ENCODE data around the gene KIAA0753. TPM values are rescaled to one million over a fixed set of nuclear protein-coding genes. Genes with fewer than 3 reads are reported as not detected.

KIAA0753 gene
- total and polyA plus RNA-seq, 2 of the 13 experiments (the other 11 are each of a cell fraction or from before 2014, with no cell fraction given): 5.2 to 9.1 TPM

DNA sequence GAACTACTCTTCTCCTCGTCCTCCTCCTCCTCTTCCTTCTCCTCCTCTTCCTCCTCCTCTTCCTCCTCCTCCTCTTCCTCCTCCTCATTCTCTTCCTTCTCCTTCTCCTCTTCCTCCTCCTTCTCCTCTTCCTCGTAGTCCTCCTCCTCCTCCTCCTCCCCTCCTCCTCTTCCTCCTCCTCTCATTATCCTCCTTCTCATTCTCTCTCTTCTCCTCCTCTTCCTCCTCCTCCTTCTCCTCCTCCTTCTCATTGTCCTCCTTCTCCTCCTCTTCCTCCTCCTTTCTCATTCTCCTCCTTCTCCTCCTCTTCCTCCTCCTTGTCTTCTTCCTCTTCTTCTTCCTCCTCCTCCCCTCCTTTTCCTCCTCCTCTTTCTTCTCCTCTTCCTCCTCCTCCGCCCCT is 80.0 kb downstream of the KIAA0753 start:
- no peak for ATAC-seq

DNA sequence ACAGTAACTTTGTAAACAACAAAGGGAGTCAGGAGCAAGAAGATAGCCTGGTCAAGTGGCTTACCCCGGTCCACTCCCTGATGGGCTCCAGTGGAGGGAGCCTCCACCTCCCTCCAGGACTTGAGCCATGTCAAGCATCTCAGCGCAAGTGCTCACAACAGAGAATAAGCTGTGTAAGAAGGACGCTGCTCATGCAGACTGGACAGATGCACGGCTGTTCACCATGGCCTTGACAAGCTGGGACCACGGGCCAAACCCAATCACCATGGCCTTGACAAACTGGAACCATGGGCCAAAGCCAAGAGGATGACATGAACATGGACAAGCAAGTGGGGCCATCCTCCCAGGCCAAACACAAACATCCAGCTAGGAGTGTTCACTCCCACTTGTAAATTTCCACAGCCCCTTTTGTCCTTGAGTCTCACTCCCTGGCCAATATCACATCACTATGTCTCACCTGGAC is 80.7 kb downstream of the KIAA0753 start:
- in situ Hi-C loops (cut with HindIII; ENCODE audit: extremely low pct_ligation_motif_present, low pct_unique_long_range_greater_than_20kb): no loop called here
- 33% methylated on average over 3 of the region's 5 CpGs for WGBS (ENCODE audit: low lambda C conversion rate)
- no peak for FAIRE-seq

More for the DNA sequence above, 80.0 kb downstream of the KIAA0753 start:
- Histone ChIP-seq H3K9ac (ENCODE audit: insufficient read depth, low read depth, low read length) (no peak overlapping the region), H3K4me2 (ENCODE audit: low read depth, low read length) (no peak overlapping the region), H3K79me2 (ENCODE audit: insufficient read depth, low read length) (no peaks in the 10 kb centered on the region), H3K27ac (ENCODE audit: extremely low read length, insufficient read depth, low read length) (no peak overlapping the region), H3K27me3 (ENCODE audit: control insufficient read depth in 1 of 2, insufficient read depth in 2 of 2, low read length in 2 of 2) (peaks cover 2 to 18% of the 10 kb centered on the region in 2 experiments), H3K9me3 (ENCODE audit: low read length) (no peaks in the 10 kb centered on the region), H3K4me1 (ENCODE audit: insufficient read depth, low read length) (peaks cover 16% of the 10 kb centered on the region; the same call in 1 of the 2 replicates), H2AFZ (ENCODE audit: low read length) (no peak overlapping the region), H3K36me3 (replicated peaks in 1 of 2; ENCODE audit: control insufficient read depth in 1 of 2, insufficient read depth in 2 of 2, low read length in 2 of 2) (no peaks in the 10 kb centered on the region), H3K4me3 (replicated peaks in 1 of 3; ENCODE audit: insufficient read depth in 1 of 3, low read depth in 2 of 3, low read length in 3 of 3) (no peak overlapping the region), H4K20me1 (ENCODE audit: insufficient read depth, low read length) (no peaks in the 10 kb centered on the region)
- no peak for FAIRE-seq
- WGBS (ENCODE audit: low lambda C conversion rate): 12% methylated on average over 3 of the region's 3 CpGs
- in situ Hi-C loops (cut with HindIII; ENCODE audit: extremely low pct_ligation_motif_present, low pct_unique_long_range_greater_than_20kb): no loop called here
- CTCF ChIA-PET (ENCODE audit: low intra/inter-chr PET ratio, low total read pairs): no interaction called here
- intact Hi-C loops (cut with micrococcal nuclease; ENCODE audit: unreplicated experiment): no loop called here
- POLR2A ChIA-PET: no interaction called here
- no TSS peak for BruUV-seq (replicated peaks)
- TF ChIP-seq ZNF101 (CRISPR knock-in tag; IDR thresholded peaks at IDR 0.05; ENCODE audit: borderline replicate concordance, low read depth): no peak
- TF ChIP-seq ZNF530 (CRISPR knock-in tag; IDR thresholded peaks at IDR 0.05; ENCODE audit: low read depth): no peak
- no peak for TF ChIP-seq MXD4 (CRISPR knock-in tag; IDR thresholded peaks at IDR 0.05)
- no peak for TF ChIP-seq NRL (CRISPR knock-in tag; IDR thresholded peaks at IDR 0.05; ENCODE audit: borderline replicate concordance)
- TF ChIP-seq PCBP2 (optimal IDR thresholded peaks at IDR 0.05; ENCODE audit: low read depth, low read length, poor library complexity, severe bottlenecking): peak; percentile 32
- TF ChIP-seq ZNF446 (CRISPR knock-in tag; IDR thresholded peaks at IDR 0.05): no peak
- TF ChIP-seq ZNF720 (CRISPR knock-in tag; IDR thresholded peaks at IDR 0.05): no peak
- no peak for TF ChIP-seq HNRNPH1 (optimal IDR thresholded peaks at IDR 0.05; ENCODE audit: low read depth, low read length)
- DNase-seq (ENCODE audit: low spot score): no peak

More for the DNA sequence above, 80.7 kb downstream of the KIAA0753 start:
- ATAC-seq: no peak
- CTCF ChIA-PET (ENCODE audit: low intra/inter-chr PET ratio, low total read pairs): no interaction called here
- BruUV-seq (replicated peaks): no TSS peak
- DNase-seq (ENCODE audit: low spot score): no peak
- no peak overlapping the region for H2AFZ ChIP-seq (ENCODE audit: low read length)
- H3K27me3 ChIP-seq (ENCODE audit: control insufficient read depth in 1 of 2, insufficient read depth in 2 of 2, low read length in 2 of 2): peaks cover 2 to 25% of the 10 kb centered on the region in 2 experiments
- no peaks in the 10 kb centered on the region for H4K20me1 ChIP-seq (ENCODE audit: insufficient read depth, low read length)
- no peaks in the 10 kb centered on the region for H3K9me3 ChIP-seq (ENCODE audit: low read length)
- POLR2A ChIA-PET: no interaction called here
- H3K4me3 ChIP-seq (replicated peaks in 1 of 3; ENCODE audit: insufficient read depth in 1 of 3, low read depth in 2 of 3, low read length in 3 of 3): no peak overlapping the region
- no peak overlapping the region for H3K27ac ChIP-seq (ENCODE audit: extremely low read length, insufficient read depth, low read length)
- intact Hi-C loops (cut with micrococcal nuclease; ENCODE audit: unreplicated experiment): loop anchor here (10.0 kb wide), 1 partner anchor 85 kb away; no protein-coding TSS in a partner anchor
- peaks cover 16% of the 10 kb centered on the region; the same call in 1 of the 2 replicates for H3K4me1 ChIP-seq (ENCODE audit: insufficient read depth, low read length)
- TF ChIP-seq ZNF644 (CRISPR knock-in tag; IDR thresholded peaks at IDR 0.05; ENCODE audit: low read depth): 0 out of 2 replicates have a peak, but pooled peaks have one; percentile 22
- TF ChIP-seq, protein P1, sequence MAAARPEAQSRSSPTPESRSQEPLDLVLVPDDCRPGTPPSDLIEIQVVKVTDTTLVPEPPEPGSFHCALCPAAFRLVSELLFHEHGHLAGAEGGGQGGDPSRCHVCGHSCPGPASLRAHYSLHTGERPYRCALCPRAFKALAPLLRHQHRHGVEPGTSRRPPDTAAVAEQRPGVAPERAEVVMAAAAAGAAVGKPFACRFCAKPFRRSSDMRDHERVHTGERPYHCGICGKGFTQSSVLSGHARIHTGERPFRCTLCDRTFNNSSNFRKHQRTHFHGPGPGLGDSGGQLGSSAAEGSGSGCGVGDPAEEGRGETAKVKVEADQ (CRISPR knock-in tag; IDR thresholded peaks at IDR 0.05; ENCODE audit: borderline replicate concordance): no peak
- H3K36me3 ChIP-seq (replicated peaks in 1 of 2; ENCODE audit: control insufficient read depth in 1 of 2, insufficient read depth in 2 of 2, low read length in 2 of 2): no peaks in the 10 kb centered on the region
- no peak overlapping the region for H3K9ac ChIP-seq (ENCODE audit: insufficient read depth, low read depth, low read length)
- no peak overlapping the region for H3K4me2 ChIP-seq (ENCODE audit: low read depth, low read length)
- no peaks in the 10 kb centered on the region for H3K79me2 ChIP-seq (ENCODE audit: insufficient read depth, low read length)
